HL-60 (cell line): ENCODE data around the gene AGTR1.

Source experiments
- CTCF ChIP-seq: IDR thresholded peaks from one replicate; pipeline ENCODE4 v1.5.1; 2011; ENCODE audit warnings: low read length, control low read depth, inconsistent platforms; ENCODE audit not compliant: insufficient read depth
- POLR2AphosphoS5 ChIP-seq: IDR thresholded peaks from 2 replicates; pipeline ENCODE4 v1.6.1; 2012; ENCODE audit warnings: low read depth
- REST ChIP-seq: IDR thresholded peaks from 2 replicates; pipeline ENCODE4 v1.6.1; 2012; ENCODE audit warnings: low read depth; ENCODE audit not compliant: insufficient replicate concordance
- SPI1 ChIP-seq: IDR thresholded peaks from 2 replicates; pipeline ENCODE4 v1.6.1; 2012; ENCODE audit warnings: low read depth, mild to moderate bottlenecking, borderline replicate concordance

DNA sequence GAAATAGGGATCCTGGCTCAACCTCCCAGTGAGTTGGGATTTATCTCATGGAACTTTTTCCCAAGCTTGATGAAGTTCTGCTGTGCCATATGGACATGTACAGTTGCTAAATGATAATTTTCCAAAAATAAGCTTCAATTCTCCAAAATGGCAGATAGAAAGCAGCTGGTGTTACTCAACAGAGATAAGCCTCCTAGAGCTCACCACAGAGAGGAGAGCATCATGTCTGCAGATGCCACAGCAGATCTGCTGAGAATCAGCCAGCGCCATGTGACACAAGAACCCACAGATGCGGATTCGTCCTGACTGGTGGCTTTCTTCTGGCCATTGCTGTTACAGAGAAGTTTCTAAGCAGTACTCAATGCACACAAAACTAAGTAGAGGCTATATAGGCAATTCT lies 50.6 kb downstream of the AGTR1 start:
- no peak for TF ChIP-seq SPI1
- no peak for TF ChIP-seq CTCF
- no peak for TF ChIP-seq POLR2AphosphoS5
- no peak for TF ChIP-seq REST
